ENCODE data around the gene DENND1B. TPM values are rescaled to one million over a fixed set of nuclear protein-coding genes. Genes with fewer than 3 reads are reported as not detected.

Gene DENND1B
- total RNA-seq, 1 donor from 2014 or later, result 17.2 TPM

DNA sequence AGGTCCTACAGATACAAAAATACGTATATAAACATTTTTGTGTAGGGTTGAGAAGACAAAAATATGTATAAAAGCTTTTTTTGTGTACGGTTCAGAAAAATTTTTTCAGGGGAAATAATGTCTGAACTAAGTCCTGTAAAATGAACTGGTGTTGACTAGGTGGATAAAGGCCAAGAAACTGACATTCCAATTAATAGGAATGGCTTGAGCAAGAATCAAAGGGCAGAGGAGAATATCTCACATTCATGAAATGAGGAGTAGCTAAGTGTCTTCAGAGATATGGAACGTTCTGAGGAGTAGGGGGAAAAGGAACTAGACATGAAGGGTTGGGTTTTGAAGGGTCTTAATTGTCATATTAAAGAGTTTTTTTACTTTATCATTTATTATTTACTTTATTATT lies 231.2 kb downstream of the DENND1B start:
- no peak for DNase-seq (ENCODE audit: extremely low spot score in 2 of 2)
- no peak for TF ChIP-seq POLR2AphosphoS5 (IDR thresholded peaks at IDR 0.05; ENCODE audit: insufficient read depth in 1 of 2, low read depth in 1 of 2)
- TF ChIP-seq POLR2A (IDR thresholded peaks at IDR 0.05), result no peak
- TF ChIP-seq, protein P1, sequence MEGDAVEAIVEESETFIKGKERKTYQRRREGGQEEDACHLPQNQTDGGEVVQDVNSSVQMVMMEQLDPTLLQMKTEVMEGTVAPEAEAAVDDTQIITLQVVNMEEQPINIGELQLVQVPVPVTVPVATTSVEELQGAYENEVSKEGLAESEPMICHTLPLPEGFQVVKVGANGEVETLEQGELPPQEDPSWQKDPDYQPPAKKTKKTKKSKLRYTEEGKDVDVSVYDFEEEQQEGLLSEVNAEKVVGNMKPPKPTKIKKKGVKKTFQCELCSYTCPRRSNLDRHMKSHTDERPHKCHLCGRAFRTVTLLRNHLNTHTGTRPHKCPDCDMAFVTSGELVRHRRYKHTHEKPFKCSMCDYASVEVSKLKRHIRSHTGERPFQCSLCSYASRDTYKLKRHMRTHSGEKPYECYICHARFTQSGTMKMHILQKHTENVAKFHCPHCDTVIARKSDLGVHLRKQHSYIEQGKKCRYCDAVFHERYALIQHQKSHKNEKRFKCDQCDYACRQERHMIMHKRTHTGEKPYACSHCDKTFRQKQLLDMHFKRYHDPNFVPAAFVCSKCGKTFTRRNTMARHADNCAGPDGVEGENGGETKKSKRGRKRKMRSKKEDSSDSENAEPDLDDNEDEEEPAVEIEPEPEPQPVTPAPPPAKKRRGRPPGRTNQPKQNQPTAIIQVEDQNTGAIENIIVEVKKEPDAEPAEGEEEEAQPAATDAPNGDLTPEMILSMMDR (IDR thresholded peaks at IDR 0.05), result no peak

DNA sequence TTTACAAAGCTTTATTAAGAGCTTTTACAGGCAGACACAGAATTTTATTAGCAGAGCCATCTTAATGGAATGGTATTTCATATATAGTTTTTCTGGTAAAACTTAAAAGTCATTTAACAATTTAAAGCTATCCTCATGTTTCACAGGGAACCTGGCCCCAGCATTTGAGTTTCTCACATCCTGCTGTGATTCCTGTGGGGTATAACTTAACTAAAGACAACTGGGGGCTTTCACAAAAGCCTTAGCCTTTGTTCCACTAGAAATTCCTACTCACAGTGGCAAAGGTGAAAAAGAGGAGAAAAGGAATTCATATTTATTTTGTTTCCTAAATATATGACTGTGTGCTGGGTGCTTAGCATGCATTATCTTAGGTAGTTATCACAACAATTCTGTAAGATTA lies 233.9 kb downstream of the DENND1B start:
- intact Hi-C loops (cut with DNase I), result no loop called here
- Histone ChIP-seq H3K9me3 (no peaks in the 10 kb centered on the region), H3K36me3 (no peaks in the 10 kb centered on the region), H3K27ac (no peak overlapping the region), H3K4me3 (no peak overlapping the region), H3K27me3 (no peaks in the 10 kb centered on the region), H3K4me1 (no peaks in the 10 kb centered on the region)
- no peak for TF ChIP-seq POLR2A (IDR thresholded peaks at IDR 0.05)
- no peak for TF ChIP-seq POLR2AphosphoS5 (IDR thresholded peaks at IDR 0.05; ENCODE audit: insufficient read depth in 1 of 2, low read depth in 1 of 2)
- TF ChIP-seq, protein P1 (IDR thresholded peaks at IDR 0.05), result no peak
- DNase-seq (ENCODE audit: extremely low spot score in 2 of 2), result no peak

More for the DNA sequence above, 231.2 kb downstream of the DENND1B start:
- H3K36me3 ChIP-seq, result no peaks in the 10 kb centered on the region
- H3K4me3 ChIP-seq, result no peak overlapping the region
- no peaks in the 10 kb centered on the region for H3K27me3 ChIP-seq
- no peak overlapping the region for H3K27ac ChIP-seq
- intact Hi-C loops (cut with DNase I), result no loop called here
- no peaks in the 10 kb centered on the region for H3K4me1 ChIP-seq
- H3K9me3 ChIP-seq, result no peaks in the 10 kb centered on the region

DNA sequence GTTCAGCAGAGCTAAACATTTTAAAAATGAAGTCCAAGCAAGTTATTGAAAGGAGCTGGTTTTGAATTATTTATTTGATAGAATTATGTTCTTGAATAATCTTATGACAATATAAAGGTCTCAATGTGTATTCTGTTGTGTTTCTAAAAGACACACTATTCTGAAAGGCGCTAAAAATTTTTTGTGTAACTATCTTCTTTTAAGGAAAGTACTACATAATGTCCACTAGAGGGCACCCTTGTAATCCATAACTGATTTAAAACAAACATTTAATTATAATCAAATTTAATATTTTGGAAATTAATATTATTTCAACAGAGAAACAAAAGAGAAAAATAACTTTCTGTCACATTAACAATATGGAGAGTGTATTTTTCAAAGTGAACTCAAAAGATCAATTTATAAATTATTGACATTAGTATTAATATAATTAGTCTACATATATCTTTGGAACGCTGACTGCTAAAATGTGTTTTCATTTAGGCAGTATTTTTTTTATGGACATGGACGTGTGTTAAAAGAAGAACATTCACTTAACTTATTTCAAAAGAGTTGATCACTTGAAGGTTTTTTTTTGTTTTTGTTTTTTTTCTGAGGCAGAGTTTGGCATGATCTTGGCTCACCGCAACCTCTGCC lies 248.4 kb downstream of the DENND1B start:
- Histone ChIP-seq H3K27me3 (no peaks in the 10 kb centered on the region), H3K4me1 (no peaks in the 10 kb centered on the region), H3K27ac (no peak overlapping the region), H3K9me3 (no peaks in the 10 kb centered on the region), H3K4me3 (no peak overlapping the region), H3K36me3 (no peaks in the 10 kb centered on the region)
- TF ChIP-seq, protein P1 (IDR thresholded peaks at IDR 0.05), result peak in 2 of 3 experiments; percentile 23 to 61
- no peak for TF ChIP-seq POLR2A (IDR thresholded peaks at IDR 0.05)
- intact Hi-C loops (cut with DNase I), result no loop called here
- DNase-seq (ENCODE audit: extremely low spot score in 2 of 2), result no peak

DNA sequence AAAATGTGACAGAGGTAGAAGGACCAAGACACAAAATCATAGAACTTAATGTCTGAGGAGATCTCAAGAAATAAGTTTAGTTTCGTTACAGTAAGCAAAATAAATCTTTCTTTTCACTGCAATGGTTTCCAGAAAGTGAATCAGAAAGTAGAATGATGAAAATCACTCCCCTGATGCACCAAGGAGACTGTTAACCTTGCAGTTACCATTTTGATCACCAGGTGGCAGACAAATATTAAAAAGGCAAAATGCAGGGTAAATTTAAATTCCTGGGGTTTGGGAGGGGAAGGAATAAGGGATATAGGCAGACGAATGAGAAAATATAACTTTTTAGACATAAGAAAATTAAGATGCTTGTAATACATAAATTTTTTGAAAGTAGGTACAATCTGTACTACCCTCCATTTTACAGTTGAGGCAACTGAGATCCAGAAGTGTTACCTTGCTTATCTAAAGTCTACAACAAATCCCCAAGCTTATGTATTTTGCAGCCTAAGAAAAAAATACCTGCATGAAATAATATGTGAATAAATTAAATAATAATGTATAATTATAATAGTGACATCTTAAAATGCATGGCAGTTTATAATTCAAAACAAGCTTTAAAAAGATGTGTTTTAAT lies 254.1 kb downstream of the DENND1B start:
- no peaks in the 10 kb centered on the region for H3K27me3 ChIP-seq
- no peak overlapping the region for H3K4me3 ChIP-seq
- H3K9me3 ChIP-seq, result no peaks in the 10 kb centered on the region
- H3K4me1 ChIP-seq, result no peaks in the 10 kb centered on the region
- H3K27ac ChIP-seq, result no peak overlapping the region
- intact Hi-C loops (cut with DNase I), result no loop called here
- TF ChIP-seq POLR2AphosphoS5 (IDR thresholded peaks at IDR 0.05; ENCODE audit: insufficient read depth in 1 of 2, low read depth in 1 of 2) (no peak), POLR2A (IDR thresholded peaks at IDR 0.05) (no peak)
- TF ChIP-seq, protein P1 (IDR thresholded peaks at IDR 0.05), result no peak
- no peaks in the 10 kb centered on the region for H3K36me3 ChIP-seq
- no peak for DNase-seq (ENCODE audit: extremely low spot score in 2 of 2)

DNA sequence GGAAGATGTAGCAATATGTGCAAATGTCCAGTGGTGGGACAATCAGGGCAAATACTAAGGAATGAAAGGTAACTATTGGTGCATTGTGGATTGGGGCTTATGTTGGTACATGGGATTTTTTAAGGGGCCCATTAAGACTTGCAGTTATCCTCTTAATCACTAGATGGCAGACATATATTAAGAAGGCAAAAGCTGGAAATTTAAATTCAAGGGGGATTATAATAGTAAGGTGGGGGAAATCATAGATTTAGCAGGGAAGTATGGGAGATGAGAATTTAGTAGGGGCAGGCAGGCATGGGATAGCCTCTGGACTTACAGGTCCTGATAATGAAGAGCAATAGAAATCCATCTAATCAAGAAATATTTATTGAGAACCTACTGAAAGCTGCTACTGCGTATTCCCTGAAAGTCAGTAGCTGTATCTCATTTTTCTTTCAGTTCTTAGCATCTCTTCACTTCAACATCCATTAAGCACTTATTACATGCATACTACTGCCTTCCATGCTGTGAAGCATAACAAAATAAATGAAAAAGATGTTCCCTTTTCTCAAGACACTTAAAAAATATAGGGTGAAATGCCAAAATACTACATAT lies 255.4 kb downstream of the DENND1B start:
- Histone ChIP-seq H3K36me3 (no peaks in the 10 kb centered on the region), H3K4me3 (no peak overlapping the region), H3K9me3 (no peaks in the 10 kb centered on the region), H3K27me3 (no peaks in the 10 kb centered on the region), H3K4me1 (no peaks in the 10 kb centered on the region), H3K27ac (no peak overlapping the region)
- no peak for DNase-seq (ENCODE audit: extremely low spot score in 2 of 2)
- intact Hi-C loops (cut with DNase I), result no loop called here
- TF ChIP-seq, protein P1 (IDR thresholded peaks at IDR 0.05), result no peak
- TF ChIP-seq POLR2AphosphoS5 (IDR thresholded peaks at IDR 0.05; ENCODE audit: insufficient read depth in 1 of 2, low read depth in 1 of 2) (no peak), POLR2A (IDR thresholded peaks at IDR 0.05) (no peak)
